Left forelimb (tissue), 1 donor: ENCODE data around the gene FAM234A.

Experiments
- DNase-seq: peaks from one replicate; pipeline ENCODE4 v3.0.0-alpha.2; 2018; ENCODE audit warnings: low spot score

Gene FAM234A

DNA sequence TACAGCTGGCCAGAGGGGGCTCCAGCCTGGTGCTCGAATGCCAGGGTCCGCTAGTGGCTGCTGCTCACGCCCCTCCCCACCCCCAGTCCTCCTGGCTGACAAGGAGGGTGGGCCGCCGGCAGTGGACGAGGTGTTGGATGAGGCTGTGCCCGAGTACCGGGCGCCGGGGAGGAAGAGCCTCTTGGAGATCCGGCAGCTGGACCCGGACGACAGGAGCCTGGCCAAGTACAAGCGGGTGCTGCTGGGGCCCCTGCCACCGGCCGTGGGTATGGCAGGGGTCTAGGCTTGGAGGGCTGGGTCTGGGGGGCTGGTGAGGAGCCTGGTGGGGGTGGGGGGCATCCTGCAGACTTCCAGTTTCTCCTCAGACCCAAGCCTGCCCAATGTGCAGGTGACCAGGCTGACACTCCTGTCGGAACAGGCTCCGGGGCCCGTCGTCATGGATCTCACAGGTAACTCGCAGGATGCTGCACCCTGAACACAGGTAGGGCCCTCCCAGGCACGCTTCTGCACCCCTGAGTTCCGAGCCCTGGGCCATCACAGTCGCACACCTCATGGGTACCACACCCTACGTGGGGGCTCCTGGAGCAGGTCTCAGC, 47.1 kb downstream of the FAM234A start:
- DNase-seq = no peak

DNA sequence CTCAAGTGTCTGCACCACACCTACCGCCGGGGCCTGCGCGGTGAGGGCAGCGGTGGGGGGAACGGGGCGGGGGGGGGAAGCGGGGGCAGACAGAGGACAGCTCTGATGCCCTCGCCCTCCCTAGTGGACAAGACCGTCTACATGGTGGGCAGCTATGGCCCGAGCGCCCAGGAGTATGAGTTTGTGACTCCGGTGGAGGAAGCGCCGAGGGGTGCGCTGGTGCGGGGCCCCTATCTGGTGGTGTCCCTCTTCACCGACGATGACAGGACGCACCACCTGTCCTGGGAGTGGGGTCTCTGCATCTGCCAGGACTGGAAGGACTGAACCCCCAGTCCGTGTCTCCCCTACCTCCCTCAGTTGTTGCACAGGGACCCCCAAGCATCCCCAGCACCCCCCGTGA, 47.9 kb downstream of the FAM234A start:
- DNase-seq = no peak

DNA sequence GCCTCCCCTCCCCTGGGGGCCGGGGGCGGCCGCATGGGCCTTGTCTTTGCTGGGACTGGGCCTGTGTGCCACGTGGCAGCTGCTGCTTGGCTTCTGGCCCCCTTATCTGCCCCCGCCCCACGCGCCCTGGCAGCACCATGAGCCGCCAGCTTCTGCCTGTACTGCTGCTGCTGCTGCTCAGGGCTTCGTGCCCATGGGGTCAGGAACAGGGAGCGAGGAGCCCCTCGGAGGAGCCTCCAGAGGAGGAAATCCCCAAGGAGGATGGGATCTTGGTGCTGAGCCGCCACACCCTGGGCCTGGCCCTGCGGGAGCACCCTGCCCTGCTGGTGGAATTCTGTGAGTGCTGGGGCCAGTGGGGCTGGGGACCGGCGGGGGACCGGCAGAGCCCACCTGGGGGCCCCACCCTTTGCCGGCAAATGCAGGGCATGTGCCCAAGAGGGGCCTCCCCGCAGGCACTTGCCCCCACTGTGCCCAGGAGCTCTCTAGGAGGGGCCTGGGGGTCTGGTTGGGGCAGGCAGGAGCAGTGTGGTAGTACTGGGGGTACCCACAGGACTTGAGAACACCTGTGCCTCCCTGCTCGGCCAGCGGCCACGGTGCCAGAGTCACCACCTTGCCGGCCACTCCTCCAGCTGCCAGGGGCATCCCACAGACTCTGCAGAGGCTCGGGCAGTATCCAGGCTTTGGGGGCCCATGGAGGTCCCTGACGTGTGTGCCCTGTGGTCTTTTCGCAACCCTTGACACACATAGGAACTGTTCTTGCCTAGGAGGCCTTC, 48.6 kb downstream of the FAM234A start, which contains the start of gene PDIA2:
PDIA2 (plus strand) TSS at position 132 of the 773 bp plus-strand sequence; CDS start at position 138, 6 bp downstream.
- no peak for DNase-seq

DNA sequence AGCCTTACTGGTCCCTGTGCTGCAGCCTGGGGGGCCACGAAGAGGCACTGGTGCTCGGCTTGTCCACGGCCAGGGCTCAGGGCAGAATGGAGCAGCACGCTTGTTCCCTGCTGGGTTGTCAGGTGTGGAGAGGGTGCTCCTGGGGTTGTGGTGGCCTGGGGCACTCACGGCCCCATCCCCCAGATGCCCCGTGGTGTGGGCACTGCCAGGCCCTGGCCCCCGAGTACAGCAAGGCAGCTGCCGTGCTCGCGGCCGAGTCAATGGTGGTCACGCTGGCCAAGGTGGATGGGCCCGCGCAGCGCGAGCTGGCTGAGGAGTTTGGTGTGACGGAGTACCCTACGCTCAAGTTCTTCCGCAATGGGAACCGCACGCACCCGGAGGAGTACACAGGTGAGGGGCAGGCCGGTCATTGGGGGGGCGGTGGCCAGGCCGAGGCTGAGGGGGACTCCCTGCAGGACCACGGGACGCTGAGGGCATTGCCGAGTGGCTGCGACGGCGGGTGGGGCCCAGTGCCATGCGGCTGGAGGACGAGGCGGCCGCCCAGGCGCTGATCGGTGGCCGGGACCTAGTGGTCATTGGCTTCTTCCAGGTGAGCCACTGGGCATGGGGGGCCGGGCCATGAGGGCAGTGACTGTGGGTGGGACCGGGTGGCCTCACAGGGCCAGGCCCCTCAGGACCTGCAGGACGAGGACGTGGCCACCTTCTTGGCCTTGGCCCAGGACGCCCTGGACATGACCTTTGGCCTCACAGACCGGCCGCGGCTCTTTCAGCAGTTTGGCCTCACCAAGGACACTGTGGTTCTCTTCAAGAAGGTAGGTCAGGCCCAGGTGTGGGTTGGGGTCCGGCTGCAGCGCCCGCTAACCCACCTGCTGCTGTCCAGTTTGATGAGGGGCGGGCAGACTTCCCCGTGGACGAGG, 49.8 kb downstream of the FAM234A start:
- DNase-seq = no peak

DNA sequence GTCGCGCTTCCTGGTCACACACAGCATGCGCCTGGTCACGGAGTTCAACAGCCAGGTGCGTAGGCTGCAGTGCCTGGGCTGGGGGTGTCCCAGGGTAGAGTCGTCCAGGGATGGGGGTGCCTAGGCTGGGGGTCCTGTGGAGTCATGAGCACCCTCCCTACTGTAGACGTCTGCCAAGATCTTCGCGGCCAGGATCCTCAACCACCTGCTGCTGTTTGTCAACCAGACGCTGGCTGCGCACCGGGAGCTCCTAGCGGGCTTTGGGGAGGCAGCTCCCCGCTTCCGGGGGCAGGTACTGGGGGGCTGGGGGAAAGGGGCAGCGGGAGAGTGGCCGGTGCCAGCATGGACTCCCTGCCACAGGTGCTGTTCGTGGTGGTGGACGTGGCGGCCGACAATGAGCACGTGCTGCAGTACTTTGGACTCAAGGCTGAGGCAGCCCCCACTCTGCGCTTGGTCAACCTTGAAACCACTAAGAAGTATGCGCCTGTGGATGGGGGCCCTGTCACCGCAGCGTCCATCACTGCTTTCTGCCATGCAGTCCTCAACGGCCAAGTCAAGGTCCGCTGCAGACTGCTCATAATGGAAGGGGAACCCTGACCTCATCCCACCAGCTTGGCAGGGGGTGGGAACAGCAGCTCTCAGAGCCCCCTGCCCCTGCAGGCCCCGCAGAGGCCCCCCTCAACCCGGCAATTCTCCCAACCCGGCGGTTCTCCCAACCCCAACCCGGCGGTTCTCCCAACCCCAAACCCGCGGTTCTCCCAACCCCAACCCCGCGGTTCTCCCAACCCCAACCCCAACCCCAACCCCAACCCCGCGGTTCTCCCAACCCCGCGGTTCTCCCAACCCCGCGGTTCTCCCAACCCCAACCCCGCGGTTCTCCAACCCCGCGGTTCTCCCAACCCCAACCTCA, 50.8 kb downstream of the FAM234A start:
- DNase-seq = no peak

DNA sequence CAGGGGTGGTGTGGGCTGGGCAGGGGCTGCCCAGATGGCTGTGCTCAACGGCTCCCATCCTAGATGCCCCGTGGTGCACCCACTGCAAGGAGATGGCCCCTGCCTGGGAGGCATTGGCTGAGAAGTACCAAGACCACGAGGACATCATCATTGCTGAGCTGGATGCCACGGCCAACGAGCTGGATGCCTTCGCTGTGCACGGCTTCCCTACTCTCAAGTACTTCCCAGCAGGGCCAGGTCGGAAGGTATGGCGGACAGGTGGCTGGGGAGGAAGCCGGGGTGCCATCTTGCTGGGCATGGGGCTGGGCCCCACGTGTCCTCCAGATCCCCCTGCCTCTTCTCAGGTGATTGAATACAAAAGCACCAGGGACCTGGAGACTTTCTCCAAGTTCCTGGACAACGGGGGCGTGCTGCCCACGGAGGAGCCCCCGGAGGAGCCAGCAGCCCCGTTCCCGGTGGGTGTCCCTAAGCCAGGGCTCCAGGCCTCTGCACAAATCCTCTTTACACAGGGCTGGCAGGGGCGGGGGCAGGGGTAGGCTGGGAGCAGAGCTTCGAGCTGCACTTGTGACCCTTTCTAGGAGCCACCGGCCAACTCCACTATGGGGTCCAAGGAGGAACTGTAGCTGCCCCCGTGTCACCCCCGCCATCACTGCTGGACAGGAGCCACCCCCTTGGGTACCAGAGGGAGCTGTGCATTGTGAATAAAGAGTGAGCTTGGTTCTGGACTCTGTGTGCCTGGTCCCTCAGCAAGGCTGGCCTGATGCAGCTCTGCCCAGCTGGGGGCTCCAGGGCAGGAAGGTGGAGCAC, 52.1 kb downstream of the FAM234A start:
- DNase-seq = no peak

DNA sequence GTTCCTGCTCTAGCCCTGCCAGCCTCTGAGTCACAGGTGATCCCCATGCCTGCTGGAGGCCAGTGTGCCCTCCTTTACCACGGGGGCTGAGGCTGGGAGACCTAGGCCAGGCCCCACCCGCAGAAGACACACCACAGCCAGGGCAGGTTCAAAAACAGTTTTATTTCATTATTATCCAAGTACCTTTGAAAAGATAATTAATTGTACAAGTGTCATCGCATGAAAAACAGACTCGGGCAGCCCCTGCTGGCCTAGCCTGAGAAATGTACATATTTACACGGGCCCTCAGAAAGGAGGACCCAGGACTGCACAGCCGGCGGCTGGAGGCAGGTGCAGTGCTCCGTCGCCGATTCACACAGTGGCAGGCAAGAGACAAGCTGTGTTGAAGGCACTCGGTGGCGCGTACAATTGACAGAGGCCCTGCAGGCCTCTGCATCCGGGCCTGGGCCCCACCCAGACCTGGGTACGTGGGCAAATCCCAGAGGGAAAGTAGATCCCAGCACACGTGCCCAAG, 52.7 kb downstream of the FAM234A start:
- DNase-seq = no peak

DNA sequence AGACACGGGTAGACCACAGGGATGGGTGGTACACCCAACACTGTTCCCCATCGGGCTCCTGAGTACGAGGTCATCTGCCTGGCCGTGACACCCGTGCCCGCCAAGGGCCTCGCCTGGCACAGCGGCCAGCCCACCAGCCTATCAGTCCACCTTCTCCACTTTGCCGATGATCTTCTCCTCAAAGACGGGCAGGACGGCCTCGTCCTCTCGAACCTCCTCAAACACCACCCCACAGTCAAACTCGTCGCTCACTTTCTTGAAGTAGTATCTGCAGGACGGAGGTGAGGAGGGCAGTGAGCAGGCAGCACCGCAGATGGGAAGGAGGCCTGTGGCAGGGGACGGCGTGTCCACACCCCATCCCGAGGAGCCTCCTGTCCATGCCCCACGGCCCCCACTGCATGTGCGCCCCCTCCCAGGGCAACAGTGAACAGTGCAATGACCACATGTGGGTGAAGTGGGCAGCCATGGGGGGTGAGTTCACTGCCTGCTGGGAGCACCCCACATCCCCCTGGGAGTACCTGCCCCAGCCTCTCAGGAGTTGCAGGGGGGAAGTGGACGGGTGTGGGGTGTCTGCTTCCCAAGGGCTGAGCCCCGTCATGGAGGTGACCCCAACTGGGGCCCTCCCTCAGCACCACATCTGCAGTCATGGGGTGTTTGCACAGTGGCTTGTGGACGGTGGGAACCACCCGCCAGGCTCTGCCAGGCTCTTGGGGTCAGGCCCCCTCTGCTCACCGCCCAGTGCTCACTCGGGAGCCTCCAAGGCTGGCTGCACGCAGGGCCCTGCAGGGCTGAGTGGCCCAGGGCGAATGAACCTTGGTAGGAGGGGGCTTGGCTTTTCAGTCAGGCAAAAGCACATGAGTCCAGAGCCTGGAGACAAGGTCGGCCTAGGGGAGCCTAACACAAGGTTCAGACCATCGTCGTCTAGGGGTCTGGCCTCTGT, 53.6 kb downstream of the FAM234A start:
- DNase-seq = no peak

DNA sequence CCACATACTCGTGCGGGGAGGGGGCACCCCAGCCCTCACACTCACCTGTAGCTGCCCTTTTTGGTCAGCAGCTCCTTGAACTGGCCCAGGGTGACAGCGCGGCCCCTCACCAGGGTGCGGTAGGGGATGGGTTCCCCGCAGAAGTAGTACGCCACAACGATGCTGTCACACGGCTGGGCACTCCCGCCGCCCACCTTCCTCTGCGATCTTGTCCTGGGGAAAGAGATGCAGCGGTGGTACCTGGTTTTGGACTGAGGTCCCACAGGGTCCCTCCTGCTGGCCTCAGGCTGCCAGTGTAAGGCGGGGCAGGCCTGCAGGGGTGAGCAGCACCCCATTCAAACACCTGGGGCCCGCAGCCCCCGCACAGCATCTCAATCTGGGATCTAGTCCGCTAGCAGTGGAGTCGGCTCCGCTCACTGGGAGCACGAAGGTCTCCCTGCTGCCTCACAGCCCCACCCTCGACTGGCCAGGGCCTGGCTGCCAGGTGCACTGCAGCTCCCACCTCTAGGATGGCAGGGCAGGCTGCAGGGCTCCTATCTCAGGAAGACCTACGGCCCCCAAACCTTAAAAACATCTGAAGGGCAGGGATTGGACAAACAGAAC, 54.9 kb downstream of the FAM234A start:
- DNase-seq = no peak

DNA sequence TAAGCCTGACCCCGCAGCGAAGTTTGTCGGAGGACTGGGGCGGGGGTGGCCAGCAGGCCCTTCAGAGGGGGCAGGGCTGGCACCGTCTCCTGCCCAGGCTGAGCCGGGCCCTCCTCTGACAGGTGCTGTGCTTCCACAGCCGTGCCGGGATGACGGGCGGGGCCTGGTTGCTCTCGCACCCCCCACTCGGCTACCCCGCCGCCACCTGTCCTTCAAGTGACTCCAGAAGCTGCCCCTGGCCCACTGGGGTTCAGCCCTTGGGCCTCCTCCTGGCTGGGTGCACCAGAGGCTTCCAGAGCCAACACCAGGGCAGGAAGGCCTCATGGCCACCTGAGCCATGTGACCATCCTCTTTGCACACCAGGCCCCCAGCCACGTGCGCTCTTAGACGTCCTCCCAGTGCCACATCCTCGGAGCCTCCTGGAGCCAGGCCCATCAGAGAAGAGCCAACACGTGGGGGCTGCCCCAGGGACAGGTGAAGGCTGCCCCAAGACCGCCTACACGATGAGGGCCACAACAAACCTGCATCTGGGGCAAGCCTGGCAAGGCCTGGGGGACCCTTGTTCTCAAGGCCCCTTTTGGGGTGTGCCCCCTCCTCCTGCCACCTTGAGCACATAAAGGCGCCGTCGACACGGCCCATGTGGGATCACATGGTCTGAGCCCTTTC, 55.5 kb downstream of the FAM234A start:
- no peak for DNase-seq

DNA sequence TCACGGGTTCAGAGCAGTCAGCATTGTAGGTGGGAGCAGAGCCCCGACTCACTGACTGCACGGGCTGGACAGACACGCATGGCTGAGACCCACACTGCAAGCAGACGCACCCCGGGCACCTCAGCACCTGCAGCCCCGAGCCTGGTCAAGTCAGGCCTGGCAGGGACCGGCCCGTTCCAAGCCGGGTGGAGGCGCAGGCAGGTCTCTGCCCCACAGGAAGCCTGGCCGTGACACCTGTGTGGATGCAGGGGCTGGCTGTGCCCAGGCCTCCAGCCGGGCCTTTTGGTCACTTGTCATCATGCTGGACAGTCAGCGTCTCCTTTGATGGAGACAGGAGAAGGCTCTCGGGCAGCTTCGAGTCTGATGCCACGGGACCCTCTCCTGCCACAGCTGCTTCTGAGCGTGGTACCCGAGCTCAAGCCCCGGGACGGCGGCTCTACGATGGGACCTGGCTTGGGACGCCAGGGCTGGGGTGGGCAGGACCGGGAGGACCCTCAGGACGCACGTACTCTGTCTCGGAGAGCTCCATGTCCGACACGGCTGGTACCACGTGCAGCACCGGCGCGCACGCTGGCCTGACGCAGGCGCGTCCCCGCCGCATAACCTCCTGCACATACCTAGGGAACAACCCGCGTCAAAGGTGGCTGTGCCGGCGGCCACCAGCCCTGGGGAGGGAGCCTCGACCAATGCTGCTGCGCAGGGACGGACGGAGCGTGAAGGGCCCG, 56.2 kb downstream of the FAM234A start:
- no peak for DNase-seq

DNA sequence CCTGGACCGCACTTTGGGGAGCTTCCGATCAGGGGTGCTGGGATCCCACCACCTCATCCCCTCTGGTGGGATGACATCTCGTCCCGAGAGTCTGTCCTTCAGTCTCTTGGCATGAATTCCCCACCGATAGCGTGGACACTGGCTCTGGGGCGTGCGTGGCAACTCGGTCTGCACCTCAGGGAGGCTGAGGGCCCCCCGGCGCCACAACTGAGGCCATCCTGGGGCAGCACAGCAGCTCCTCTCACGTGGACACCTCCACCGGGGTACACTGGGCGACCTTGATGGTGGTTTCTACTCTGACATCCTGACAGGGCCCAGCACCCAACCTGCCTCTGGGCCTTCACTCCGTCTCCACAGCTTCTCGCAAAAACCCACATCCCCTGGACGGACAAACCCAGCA, 56.9 kb downstream of the FAM234A start:
- DNase-seq = no peak

DNA sequence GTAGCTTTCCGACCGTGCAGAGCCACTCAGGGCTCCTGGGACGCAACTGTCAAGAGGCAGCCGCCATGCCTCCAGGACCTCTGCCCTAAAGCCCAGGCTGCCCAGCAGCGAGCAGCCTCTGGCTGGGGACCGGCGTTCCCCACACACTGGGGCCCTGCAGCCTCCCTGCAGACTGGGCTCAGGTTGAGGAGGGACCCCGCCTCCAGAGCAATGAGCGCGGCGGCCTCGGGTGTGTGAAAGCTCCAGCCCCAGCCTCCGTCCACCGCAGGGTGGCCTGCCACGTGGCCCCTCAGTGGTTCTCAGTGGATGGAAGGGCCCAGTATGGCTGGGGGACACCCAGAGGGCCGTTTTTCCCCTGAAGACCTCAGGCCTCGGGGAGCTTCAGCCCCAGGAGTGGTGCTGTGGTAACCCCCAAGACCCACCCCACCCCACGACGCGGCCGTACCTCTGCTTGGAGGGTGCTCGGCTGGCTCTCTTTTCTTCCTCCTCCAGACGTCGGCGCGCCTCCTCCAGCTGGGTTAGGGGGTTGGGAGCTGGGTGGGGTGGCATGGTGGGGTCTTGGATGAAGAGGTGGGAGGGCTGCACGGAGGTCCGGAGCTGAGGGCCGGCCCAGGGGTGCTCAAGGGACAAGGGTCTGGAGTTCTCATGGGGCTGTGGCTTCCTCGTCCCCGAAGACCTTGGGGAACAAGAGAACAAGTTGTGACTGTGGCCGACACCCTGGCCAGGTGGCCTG, 58.6 kb downstream of the FAM234A start:
- DNase-seq = no peak

DNA sequence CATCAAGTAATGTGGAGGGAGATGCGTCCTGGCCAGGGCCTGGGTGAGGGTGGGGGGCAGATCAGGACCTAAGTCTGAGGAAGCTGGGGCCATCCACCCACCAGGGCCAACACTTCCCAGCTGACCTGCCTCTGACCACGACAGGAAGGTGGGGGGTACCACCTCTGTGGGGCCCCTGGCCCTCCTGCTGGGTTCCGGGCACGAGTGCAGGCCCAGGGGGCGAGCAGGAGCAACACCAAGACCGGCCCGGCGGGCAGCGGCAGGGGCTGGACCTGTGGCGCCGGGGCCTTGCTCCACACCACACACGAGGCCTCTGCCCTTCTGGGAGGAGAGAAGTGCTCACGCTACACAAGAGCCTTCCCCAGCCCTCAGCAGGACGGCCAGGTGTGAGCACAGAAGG, 61.7 kb downstream of the FAM234A start:
- no peak for DNase-seq

DNA sequence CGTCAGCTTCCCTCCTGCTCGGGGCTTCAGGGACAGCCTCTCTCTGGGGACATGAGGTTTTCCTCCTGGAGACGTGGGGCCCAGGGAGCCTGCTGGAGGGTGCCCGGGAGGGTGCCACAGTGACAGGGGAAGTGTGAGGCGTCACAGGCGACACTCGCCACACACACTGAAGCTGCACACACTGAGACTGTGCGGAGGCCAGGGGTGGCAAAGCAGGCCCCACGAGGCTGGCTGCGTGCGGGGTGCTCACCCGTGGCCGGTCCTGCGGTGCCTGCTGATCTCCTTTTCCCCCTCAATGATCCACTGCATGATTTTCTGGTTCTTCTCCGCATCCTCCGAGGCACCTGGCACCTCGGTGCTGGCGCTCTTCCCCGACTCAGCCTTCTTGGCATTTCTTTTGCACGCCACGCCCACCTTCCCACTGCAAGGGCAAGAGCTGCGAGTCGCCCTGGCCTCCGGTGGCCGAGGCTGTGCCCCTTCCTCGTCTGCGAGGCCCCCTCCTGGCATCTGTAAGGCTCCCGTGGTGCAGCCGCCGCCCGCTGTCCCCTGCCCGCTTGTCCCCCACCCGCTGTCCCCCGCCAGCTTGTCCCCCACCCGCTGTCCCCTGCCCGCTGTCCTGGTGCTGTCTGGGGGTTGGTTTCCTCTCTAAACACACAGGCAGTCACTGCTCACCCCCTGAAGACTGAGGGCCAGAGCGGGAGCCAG, 62.3 kb downstream of the FAM234A start:
- no peak for DNase-seq

DNA sequence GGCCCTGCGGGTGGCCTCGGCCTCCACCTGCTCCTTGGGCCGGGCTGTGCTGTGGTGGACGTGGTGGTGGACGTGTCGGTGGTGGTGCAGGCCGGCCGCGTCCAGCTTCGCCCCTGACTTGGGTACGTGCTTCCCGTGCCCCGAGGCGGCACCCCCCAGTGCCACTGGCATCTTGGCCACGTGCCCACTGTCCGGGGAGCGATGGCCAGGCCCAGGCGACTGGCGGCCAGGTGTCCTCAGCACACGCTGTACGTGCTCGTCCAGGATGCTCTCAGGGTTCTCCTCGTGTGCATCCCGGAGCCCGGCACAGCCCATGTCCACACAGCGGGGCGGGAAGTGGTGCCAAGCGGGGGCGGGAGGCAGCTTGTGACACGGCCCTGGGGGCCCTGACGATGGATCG, 63.2 kb downstream of the FAM234A start:
- no peak for DNase-seq
